GM19397 (cell line): ENCODE data around the gene UQCRQ.

ENCODE experiments used
- ATAC-seq: cut with Tn5 transposase; IDR thresholded peaks from one replicate; pipeline ENCODE4 v1.9.1; 2021; ENCODE audit warnings: mild to moderate bottlenecking, moderate library complexity; ENCODE audit not compliant: unreplicated experiment

UQCRQ gene

DNA sequence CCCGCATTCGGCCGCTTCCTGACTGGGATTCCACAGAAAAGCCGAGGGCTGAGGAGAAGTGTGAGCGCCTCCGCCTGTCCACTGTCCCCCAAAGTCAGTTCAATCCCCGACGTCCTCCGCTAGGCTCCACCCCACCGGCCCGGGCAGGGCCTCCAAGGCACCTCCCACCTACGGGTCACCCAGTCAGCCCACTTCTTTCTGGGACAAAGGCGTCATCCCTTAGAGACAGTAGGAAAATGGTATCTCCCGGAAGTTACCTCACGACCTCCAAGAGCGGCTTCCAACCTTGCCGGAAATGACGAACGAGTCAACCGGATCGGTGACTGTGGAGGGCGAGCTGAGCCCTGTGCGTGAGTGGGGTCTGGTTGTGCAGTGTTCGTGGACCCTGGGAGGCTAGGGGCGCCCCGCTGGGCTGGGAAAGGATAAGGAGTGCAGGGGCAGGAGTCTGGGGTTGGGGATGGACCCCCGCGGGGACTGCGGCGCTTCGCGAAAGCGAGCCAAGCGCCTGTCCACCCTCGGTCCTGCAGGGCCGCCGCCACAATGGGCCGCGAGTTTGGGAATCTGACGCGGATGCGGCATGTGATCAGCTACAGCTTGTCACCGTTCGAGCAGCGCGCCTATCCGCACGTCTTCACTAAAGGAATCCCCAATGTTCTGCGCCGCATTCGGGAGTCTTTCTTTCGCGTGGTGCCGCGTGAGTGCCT is at the start of gene UQCRQ, which contains the start of gene GDF9:
Gene UQCRQ, plus strand, starts transcription at position 301 of the 704 bp plus-strand sequence. Its CDS starts 240 bp downstream, at position 541.
Gene GDF9, minus strand, starts transcription at position 128 of the 704 bp plus-strand sequence. CDS start 1,936 bp downstream, outside the sequence.
- peak; percentile 95 for ATAC-seq

DNA sequence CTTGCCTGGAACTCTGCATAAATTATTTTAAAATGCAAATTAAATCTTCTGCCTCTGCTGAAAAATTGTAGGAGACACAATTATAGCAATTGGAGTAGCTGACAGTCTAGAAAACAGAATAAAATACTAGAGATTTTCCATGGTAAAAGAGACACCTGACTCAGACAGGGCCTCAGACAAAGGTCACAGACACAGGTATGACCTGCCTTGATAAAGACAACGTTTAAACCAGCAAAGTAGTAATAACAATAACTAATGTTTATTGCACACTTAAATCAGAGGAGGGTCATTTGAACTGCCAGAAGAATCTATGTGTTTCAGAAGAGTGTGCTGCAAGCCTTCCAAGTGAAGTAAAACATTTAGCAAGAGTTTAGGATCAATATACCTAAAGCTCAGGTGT is 49.4 kb upstream of the UQCRQ start:
- ATAC-seq: no peak

DNA sequence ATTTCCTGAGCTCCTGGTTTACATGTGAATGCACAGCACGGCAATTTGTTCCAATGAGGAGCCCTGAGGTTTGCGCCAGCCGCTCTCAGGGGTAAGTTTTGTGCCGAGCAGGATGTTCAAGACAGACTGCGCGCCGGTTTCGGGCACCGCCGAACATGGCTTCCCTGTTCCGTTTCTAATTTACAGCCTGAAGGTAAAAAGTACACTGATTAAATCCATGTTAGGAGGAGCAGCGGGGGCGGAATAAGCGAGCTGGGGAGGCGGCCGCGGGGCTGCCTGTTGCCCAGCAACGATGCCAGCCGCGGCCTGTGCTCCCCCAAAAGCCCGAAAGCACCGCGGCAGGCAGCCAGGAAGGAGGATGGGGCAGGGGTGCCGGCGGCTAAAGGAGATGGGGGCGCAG is 47.0 kb upstream of the UQCRQ start:
- ATAC-seq: no peak

DNA sequence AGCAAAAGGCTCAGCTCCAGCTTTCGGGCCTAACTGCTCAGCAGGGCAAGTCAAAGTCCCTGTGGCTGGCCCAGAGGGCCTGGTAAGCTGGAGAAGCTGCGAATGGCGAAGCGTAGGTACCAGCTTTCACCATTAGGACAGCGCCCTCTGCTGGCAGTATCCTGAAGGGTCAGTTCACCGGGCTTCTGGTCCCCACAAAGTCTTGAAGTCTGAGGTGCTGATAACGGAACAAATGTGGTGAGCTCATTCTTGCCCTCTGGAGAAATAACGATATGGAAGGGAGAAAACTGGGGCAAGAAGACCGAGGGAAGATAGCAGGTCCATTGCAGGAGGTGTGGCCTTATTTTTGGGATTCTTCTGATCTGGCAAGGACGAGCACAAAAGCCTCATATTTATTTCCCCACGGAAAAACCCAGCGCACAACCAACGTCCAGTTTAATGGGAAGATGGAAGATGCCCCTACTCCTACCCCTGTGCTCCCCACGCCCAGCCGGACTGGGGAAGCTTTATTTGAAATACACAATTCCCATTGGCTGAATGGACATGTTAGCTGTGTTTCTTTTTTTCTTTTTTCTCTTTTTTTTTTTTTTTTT is 46.2 kb upstream of the UQCRQ start:
- ATAC-seq: peak; percentile 53

DNA sequence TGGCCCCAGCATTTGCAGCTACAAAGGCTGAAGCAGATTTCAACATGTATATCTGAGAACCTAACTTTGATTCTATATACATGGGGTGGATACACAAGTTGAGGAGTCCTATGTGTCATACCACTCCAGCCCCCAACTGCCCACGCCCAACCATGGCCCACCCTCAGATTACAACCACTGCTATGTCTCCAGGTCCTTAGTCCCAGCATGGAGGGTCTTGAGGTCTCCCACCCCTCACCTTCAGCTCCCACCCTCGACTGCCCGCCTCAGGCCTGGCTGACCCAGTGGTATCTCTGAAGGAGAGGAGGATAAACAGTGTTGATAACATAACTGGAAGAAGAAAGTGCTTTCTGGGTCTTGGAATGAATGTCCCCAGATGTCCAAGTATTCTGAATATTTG is 45.1 kb upstream of the UQCRQ start:
- no peak for ATAC-seq

DNA sequence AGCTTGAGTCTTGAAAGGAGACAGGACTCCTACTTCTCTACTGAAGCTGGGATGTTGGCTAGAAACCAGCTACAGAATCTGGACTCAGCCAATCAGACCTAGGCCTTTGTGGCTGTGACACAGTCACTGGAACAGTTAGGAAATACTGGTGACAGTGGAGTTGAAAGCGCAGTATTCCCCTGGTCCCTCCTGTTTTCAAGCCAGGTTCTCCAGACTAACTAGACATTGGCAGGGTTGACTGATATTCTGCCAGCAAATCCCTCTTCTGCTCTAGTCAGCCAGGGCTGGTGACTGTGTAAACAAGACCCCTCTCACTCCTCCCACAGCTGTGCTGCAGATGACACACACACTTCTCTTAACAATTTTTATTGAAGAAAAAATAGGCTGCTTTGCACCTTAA is 44.7 kb upstream of the UQCRQ start:
- ATAC-seq: no peak

DNA sequence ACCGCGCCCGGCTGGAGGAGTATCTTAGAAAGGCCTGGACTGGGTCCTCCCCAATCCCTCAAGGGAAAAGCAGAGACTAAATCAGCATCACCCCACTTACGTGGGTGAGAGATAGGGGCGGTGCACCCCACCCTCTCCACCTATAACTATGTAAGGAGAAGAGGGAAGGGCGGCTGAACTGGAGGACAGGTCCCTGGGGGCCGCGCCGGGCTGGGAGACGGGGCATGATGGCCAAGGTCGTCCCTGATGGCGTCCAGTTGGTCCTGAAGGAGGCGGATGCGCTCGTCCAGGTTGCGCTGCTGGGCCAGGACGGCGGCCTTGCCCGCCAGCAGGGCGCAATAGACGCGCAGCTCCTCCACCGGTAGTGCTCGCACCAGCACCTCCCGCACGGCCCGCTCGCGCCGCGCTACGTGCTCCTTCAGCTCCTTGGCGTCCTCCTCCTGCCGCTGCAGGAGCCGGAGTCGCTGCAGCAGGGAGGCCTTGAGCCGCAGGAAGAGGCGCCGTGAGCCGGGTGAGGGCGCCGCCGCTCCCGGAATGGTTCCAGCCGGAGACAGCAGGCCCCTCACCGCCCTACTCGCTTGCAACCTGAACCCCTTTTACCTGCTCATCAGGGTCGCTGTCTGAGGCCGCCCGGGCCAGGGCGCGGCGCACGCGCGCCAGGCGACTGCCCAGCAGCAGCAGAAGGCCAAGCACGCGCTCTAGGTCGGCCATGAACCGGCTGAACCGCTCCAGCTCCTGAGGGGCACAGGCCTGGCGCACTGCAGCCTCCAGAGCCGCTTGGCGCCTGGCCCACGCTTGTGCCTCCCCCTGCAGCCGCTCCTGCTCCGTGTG is 43.6 kb upstream of the UQCRQ start:
- no peak for ATAC-seq

DNA sequence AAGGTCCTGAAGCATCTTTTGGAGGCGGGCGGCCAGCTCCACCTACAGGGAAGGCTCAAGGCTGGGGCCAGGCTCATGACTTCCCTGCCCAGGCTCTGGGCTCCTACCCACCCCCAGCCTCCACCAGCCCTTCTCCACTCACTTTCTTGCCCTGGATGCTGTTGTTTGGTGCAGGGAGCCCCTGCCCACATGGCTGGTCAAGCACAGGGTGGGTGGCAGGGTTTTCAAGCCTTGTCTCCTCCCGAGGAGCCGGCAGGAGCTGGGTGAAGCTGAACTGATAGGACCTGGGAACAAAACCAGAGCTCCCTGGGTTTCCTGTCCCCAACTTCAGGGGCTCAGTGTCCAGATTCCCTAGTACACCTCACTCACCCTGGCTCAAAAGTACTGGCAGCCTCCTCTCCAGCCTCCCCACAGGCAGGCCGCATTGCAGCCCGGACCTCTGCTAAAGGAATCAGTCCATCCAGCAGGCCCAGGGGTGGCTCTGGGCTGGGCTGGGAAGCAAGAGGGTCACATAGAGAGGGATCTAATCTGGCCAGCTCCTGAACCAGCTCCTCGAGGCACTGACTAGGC is 42.9 kb upstream of the UQCRQ start:
- ATAC-seq: no peak

DNA sequence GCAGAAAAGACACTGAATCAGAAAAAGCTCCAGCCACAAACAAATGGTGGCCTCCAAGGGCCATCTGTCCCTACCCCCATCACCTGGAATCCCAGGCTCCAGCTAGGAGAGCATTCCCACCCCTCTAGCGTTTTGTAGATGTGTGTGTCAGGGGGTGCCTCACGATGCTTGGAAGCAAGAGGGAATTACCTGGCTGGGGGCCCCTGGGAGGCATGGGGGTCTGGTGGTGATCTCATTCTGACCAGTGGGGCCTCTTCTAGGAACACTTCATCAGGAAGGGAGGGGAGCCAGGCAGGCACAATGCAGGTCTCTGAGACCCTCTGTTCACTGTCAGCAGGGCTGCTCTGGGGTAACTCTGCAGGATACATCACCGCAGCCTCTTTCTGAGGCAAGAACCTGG is 42.0 kb upstream of the UQCRQ start:
- no peak for ATAC-seq

DNA sequence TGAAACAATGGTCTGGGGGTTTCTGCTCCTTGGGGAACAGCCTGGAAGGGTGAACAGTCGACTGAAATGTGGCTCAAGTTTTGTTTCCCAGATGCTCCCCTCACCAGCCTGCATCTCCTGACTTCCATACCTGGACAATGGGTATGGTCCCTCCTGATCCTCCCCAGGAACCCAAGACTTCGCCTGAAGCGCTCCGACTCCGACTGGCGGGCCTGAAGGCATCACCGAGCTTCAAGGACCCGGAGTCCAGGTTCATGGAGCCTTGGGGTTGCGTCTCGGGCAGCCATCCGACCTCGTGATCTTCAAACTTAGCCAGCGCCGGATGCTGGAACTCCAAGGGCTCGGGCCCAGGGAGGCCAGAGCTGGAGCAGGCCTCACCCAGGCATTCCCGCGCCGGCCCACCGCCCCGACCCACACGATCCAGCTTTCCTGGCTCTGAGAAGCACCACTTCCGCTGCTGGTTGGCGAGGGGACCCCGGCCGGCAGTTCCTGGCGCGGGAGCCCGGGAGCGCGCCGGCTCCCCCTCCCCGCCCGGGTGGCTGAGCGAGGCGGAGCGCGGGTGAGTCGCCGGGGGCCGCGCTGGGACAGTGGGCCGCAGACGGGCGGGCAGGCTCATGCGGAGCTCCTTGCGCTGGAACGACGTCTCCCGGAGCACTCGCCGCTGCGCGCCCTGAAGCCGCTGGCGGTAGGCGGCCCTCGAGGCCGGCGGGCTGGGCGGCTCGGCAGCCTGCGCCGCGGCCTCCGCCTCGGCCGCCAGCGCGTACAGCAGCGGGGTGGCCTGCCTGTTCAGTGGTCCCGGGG is 41.2 kb upstream of the UQCRQ start:
- ATAC-seq: no peak

DNA sequence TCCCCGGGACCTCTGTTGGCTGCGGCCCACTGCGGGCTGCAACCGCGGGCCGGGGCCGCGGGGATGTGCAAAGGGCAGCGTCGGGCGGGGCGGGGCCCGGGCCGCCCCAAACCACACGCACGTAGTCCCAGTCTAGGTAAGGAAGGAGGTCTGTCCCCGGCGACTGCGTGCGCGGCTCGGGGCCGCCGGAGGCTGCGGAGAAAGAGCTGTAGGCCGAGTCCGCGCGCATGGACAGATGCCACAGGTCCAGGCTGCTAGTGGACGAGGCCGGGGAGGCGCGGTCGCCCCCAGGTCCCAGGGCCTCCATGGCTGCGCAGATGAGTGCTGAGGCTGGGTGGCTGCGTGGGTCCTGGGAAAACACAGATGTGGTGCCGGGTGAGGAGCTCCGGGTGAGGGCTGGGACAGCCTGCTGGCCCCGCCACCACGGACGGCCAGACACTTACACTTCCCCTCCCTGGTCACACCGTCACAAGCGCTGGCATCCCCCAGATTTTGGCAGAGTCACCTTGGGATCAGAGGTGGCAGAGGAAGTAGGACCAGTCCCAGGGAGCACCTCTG is 40.5 kb upstream of the UQCRQ start:
- ATAC-seq: no peak

DNA sequence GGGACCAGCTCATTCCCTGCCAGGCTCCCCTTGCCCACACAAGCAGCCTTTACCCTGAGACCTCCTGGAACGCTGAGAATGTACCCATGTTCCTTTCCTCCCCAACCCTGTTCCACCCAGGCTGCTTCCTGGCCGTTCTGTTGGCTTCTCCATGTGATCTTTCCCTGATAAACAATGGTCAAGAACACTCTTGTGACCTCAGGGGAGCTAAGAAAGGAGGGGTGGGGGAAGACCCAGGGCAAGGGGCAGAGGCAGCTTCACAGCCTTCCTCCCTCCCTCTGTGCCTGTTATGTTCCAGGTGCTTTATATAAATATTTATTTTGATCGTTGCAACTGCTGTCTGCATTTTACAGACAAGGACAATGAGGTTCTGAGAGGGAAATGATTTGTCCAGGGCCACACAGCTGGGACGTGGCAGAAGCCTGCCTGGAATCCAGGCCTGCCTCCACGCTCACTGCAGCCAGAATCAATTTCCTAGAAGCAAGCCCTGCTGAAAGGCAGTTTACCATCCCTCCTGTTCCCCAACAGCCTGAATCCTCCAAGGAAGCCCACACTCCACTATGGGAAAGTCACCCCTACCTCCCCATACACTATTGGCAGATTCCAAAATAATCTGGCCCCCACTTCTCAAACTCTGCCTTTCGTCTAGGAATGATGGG is 39.9 kb upstream of the UQCRQ start:
- ATAC-seq: no peak

DNA sequence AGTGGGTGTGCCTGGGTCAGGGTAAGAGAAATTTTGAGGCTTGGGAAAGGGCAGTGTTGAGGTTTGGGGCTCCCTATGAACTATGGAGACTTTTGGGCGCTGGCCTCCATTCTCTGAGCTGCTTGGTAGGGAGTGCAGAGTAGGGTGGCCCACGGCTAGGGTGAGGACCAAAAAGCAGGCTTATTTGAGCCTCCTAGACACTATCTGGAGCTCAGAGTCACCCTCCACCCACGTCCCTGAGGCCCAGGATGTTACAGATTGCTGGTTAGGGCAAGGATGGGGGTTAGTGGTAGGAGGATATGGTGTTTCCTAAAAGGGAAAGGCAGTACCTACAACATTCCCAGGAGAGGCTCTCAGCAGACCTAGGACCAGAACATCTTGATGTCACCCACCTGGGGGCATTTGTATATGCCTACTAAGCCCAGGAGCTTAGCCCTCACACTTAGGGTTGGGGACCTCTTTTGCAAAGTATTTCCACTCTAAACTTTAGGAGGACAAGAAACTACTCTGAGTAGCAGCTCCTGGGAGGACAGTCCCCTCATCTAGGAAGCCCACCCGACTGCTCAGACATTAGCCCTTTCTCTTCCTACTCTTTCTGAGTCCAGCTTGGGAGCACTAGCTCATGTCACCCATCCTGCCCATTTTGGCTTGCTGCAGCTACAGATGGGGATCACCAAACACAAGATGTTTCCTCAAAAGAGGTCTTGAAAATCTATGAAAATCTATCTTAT is 38.3 kb upstream of the UQCRQ start:
- no peak for ATAC-seq

DNA sequence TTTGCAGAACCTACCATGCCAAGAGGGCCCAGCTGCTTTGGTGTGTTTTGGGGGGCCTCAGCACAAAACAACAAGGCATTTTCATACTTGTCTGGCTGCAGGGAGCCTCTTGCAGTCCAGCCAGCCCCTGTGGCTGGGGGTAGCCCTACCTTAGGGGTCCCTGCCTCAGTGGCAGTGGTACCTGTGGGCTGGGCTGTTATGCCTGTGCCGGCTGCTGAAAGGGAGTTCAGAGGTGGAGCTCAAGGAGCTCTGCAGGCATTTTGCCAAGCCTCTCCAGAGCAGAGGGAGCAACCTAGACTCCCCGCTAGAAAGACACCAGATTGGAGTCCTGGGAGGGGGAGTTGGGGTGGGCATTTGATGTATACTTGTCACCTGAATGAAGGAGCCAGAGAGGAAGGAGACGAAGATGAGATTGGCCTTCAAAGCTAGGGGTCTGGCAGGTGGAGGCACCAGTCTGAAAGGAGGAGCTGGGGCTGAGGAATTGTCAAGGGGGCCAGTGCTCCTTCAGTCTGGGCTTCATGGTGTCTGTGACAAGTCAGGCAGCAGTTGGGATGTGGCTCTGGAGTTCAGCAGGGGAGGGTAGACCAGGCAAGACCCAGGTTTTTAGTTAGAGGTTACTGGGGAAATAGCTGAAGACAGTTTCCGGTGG is 37.5 kb upstream of the UQCRQ start:
- ATAC-seq: no peak

DNA sequence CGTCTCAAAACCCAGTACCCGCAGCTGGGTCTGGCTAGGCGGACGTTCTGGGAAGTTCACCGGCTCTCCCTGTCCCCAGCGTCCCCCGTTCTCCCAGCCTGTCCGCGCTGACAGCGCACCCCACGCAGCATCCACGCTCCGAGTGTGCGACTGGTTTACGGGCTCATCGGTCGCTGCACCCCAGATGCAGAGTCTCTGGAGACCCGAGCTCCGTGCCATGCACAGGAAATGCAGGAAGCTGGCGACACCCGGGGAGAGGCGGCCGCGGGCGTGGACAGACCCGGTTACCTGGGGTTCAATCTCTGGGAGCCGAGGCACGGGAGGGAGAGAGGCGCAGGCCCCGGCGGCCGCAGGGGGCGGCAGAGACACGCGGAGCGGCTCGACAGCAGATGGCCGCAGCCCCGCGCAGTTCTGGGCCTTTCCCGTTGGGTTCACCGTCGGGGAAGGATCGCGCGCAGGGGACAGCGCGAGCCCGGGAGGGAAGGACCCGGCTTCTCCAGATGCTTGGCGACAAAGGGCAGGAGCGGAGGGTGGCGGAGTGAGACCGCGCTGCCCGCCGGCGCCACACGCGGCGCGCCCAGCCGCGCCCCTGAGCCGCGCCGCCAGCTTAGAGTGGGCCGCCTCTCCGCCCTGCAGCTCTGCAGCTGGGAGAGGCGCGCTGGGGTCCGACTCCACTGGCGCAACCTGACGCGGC is 36.6 kb upstream of the UQCRQ start:
- ATAC-seq: peak; percentile 75

DNA sequence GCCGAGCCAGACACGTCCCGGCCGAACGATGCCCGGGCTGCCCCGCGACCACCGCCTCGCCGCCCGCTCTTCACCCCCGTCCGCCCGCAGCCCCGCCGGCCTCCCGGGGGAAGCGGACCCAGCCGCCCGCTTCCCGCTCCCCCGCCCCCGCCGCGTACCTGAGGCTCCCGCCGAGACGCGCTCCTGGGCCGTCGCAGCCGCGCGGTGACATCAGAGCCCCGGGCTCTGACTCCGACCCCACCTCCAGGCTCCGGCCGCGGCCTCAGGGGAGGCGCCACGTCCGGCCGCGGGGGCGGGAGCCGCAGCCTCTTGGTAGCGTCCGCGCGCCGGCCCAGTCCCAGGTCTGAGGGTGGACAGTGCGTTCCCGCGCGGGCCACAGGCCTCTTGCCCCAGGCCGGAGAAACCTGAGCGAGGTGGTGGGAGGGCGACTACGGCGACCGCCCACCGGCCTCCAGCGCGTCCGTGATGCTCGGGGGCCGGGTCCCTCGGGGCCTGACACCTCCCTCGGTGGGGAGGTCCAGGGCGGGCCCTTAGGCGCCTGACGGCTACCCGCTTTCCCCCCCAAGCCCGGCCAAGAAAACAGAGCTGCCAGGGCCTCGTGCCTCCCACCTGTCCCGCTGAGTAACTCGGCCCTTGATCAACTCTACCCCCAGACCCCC is 35.9 kb upstream of the UQCRQ start, which contains the start of gene SHROOM1:
Gene SHROOM1, minus strand, starts transcription at position 212 of the 659 bp plus-strand sequence. CDS start 4,507 bp downstream, outside the sequence.
- peak; percentile 72 for ATAC-seq

DNA sequence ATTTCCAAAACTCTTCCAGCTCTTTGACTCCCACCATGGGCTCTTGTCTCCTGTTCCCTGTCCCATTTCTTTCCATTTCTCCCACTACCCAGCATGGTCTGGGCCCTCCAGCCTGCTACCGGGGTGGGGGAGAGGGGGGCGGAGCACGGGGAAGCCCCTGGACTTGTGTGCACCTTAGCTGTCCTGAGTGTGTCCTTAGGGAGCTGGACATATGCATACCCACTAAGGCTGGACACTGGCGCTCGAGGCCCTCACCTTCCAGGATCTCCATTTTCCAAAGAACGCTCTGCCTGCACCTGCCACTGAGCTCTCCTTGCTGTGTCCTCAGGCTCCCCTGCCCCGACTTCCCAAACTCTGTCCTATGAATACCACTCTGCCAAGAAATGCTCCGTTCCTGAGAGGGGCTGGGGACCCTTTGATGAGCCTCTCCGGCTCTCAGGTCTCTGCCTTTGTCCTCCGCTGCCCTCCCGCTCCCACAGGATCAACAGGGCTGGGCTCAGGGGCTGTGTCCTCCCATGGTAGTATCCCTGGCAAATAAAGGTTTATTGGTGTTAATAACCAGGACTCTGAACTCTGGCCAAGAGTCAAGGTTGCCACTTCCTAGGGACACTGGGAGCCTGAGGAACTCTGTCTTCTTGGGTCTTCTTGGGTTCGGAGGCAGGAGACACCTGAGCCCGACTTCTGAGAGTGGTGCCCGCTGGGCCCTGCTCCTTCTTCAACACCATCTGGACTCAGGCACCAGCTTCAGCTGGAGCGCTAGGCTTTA is 35.2 kb upstream of the UQCRQ start:
- ATAC-seq: no peak
